NCI-H510A treated with DMSO at 0.1 percent for 48 hours (cell line): Measurements from ENCODE around the gene ACBD4.

Source experiments
- DNase-seq: peaks from one replicate; lab custom pipeline; 2025; lab: John Stamatoyannopoulos, UW

ACBD4 gene

GRCh38 chr17:45155483-45155882 lies 20.0 kb downstream of the ACBD4 start:
- DNase-seq: no peak

- no peak for DNase-seq
Observed at GRCh38 chr17:45156242-45156641, 20.8 kb downstream of the ACBD4 start.

GRCh38 chr17:45160447-45161287 lies 25.2 kb downstream of the ACBD4 start:
- DNase-seq: no peak

- peak; percentile 99 for DNase-seq
Observed at GRCh38 chr17:45161288-45162024, 26.0 kb downstream of the ACBD4 start, which contains the start of gene HEXIM2. TSS of gene HEXIM2 (plus strand) at chr17:45161875. CDS start at chr17:45162794, 919 bp downstream.

- DNase-seq: no peak
Observed at GRCh38 chr17:45162025-45162687, 26.7 kb downstream of the ACBD4 start.

- DNase-seq: no peak
Observed at GRCh38 chr17:45164734-45165269, 29.3 kb downstream of the ACBD4 start.

- no peak for DNase-seq
Observed at GRCh38 chr17:45168991-45169752, 33.7 kb downstream of the ACBD4 start.

GRCh38 chr17:45170280-45170930 lies 34.9 kb downstream of the ACBD4 start:
- DNase-seq: no peak

- no peak for DNase-seq
Observed at GRCh38 chr17:45170931-45171337, 35.4 kb downstream of the ACBD4 start.

GRCh38 chr17:45171338-45172231 lies 36.1 kb downstream of the ACBD4 start:
- DNase-seq: peak; percentile 69

- no peak for DNase-seq
Observed at GRCh38 chr17:45172232-45172540, 36.7 kb downstream of the ACBD4 start.

- DNase-seq: peak; percentile 65
Observed at GRCh38 chr17:45172541-45173286, 37.2 kb downstream of the ACBD4 start.

- no peak for DNase-seq
Observed at GRCh38 chr17:45175759-45176115, 40.2 kb downstream of the ACBD4 start.

- no peak for DNase-seq
Observed at GRCh38 chr17:45177563-45177962, 42.1 kb downstream of the ACBD4 start.

GRCh38 chr17:45184144-45184543 lies 48.7 kb downstream of the ACBD4 start:
- DNase-seq: no peak

- DNase-seq: no peak
Observed at GRCh38 chr17:45186801-45187354, 51.4 kb downstream of the ACBD4 start.

GRCh38 chr17:45189009-45189408 lies 53.5 kb downstream of the ACBD4 start:
- DNase-seq: no peak

GRCh38 chr17:45190503-45191255 lies 55.2 kb downstream of the ACBD4 start:
- DNase-seq: peak; percentile 38
